Loucy (cell line): Measurements from ENCODE around the gene PPP4R2.

Experiments
- H2AFZ ChIP-seq: fragments of 200-600 bp; sonication (generic); 2 replicates; pipeline ENCODE4 v1.6.0; 2016; ENCODE audit warnings: antibody characterized with exemption, mild to moderate bottlenecking, low read length, moderate library complexity
- H3F3A ChIP-seq: fragments of 200-600 bp; 2 replicates; pipeline ENCODE4 v1.6.0; 2016; ENCODE audit warnings: antibody characterized with exemption, low read depth, mild to moderate bottlenecking
- H3K27me3 ChIP-seq: fragments of 200-600 bp; sonication (generic); 2 replicates; pipeline ENCODE4 v1.6.1; 2014; ENCODE audit warnings: low read length, mild to moderate bottlenecking; ENCODE audit not compliant: insufficient read depth, poor library complexity, severe bottlenecking
- H3K36me3 ChIP-seq: fragments of 200-600 bp; sonication (generic); 2 replicates; pipeline ENCODE4 v1.6.1; 2016; ENCODE audit warnings: low read length; ENCODE audit not compliant: insufficient read depth
- H3K4me1 ChIP-seq: fragments of 200-600 bp; sonication (generic); 2 replicates; pipeline ENCODE4 v1.5.1; 2014; ENCODE audit warnings: low read length, mild to moderate bottlenecking; ENCODE audit not compliant: insufficient read depth, poor library complexity, severe bottlenecking
- H3K4me2 ChIP-seq: fragments of 200-600 bp; sonication (generic); 2 replicates; pipeline ENCODE4 v1.6.0; 2014; ENCODE audit warnings: antibody characterized with exemption, low read length, low read depth, mild to moderate bottlenecking; ENCODE audit not compliant: poor library complexity, severe bottlenecking
- H3K4me3 ChIP-seq: fragments of 200-600 bp; sonication (generic); 2 replicates; pipeline ENCODE4 v1.5.1; 2014; ENCODE audit warnings: low read length, mild to moderate bottlenecking, mixed read lengths; ENCODE audit not compliant: poor library complexity, severe bottlenecking
- H3K79me2 ChIP-seq: fragments of 200-600 bp; sonication (generic); 2 replicates; pipeline ENCODE4 v1.6.1; 2014; ENCODE audit warnings: low read length; ENCODE audit not compliant: insufficient read depth
- H3K9ac ChIP-seq: fragments of 200-600 bp; sonication (generic); 2 replicates; pipeline ENCODE4 v1.6.0; 2014; ENCODE audit warnings: mild to moderate bottlenecking, low read depth, low read length, moderate library complexity; ENCODE audit not compliant: poor library complexity, severe bottlenecking
- H3K9me2 ChIP-seq: fragments of 200-600 bp; sonication (generic); replicated peaks from 2 replicates; pipeline ENCODE4 v1.6.1; 2016; ENCODE audit warnings: low read depth, low read length, mixed read lengths
- H3K9me3 ChIP-seq: fragments of 200-600 bp; sonication (generic); 2 replicates; pipeline ENCODE4 v1.6.1; 2014; ENCODE audit warnings: mild to moderate bottlenecking, antibody characterized with exemption, low read length, low read depth; ENCODE audit not compliant: insufficient read depth
- H4K20me1 ChIP-seq: fragments of 200-600 bp; sonication (generic); 2 replicates; pipeline ENCODE4 v1.6.0; 2014; ENCODE audit warnings: antibody characterized with exemption, low read length, mild to moderate bottlenecking; ENCODE audit not compliant: insufficient read depth, poor library complexity, severe bottlenecking
- EZH2phosphoT487 ChIP-seq: fragments of 200-600 bp; IDR thresholded peaks from 2 replicates; pipeline ENCODE4 v1.6.1; 2018; ENCODE audit warnings: antibody characterized with exemption, mild to moderate bottlenecking, moderate library complexity, borderline replicate concordance
- TF ChIP-seq, protein P1 (sequence below): fragments of 200-600 bp; sonication (generic); conservative IDR thresholded peaks from 2 replicates; pipeline ENCODE4 v1.5.1; 2014; ENCODE audit warnings: mild to moderate bottlenecking, antibody characterized with exemption, low read length

The PPP4R2 gene

DNA sequence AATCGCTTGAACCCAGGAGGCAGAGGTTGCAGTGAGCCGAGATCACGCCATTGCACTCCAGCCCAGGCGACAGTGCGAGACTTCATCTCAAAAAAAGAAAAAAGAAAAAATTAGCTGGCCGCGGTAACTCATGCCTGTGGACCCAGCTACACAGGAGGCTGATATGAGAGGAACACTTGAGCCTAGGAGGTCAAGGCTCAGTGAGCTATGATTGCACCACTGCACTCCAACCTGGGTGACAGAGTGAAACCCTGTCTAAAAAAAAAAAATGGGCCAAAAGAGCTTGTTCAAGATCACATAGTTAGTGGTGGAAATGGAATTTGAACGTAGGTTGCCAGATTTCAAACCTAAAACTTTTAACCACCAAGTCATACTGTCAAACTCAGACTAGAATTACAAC, 46.2 kb upstream of the PPP4R2 start:
- H3K9me3 ChIP-seq, result no peaks in the 10 kb centered on the region
- H3K4me1 ChIP-seq, result no peaks in the 10 kb centered on the region
- H3F3A ChIP-seq, result no peaks in the 10 kb centered on the region
- TF ChIP-seq, protein P1, sequence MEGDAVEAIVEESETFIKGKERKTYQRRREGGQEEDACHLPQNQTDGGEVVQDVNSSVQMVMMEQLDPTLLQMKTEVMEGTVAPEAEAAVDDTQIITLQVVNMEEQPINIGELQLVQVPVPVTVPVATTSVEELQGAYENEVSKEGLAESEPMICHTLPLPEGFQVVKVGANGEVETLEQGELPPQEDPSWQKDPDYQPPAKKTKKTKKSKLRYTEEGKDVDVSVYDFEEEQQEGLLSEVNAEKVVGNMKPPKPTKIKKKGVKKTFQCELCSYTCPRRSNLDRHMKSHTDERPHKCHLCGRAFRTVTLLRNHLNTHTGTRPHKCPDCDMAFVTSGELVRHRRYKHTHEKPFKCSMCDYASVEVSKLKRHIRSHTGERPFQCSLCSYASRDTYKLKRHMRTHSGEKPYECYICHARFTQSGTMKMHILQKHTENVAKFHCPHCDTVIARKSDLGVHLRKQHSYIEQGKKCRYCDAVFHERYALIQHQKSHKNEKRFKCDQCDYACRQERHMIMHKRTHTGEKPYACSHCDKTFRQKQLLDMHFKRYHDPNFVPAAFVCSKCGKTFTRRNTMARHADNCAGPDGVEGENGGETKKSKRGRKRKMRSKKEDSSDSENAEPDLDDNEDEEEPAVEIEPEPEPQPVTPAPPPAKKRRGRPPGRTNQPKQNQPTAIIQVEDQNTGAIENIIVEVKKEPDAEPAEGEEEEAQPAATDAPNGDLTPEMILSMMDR, result no peak
- no peak for TF ChIP-seq EZH2phosphoT487
- H3K79me2 ChIP-seq, result no peaks in the 10 kb centered on the region
- no peak overlapping the region for H2AFZ ChIP-seq
- no peaks in the 10 kb centered on the region for H3K27me3 ChIP-seq
- no peak overlapping the region for H3K9ac ChIP-seq
- H3K9me2 ChIP-seq, result no peaks in the 10 kb centered on the region
- no peaks in the 10 kb centered on the region for H3K36me3 ChIP-seq
- no peak overlapping the region for H3K4me3 ChIP-seq
- H3K4me2 ChIP-seq, result no peak overlapping the region
- H4K20me1 ChIP-seq, result no peaks in the 10 kb centered on the region

GRCh38 chr3:72950801-72951200, 45.8 kb upstream of the PPP4R2 start:
- H3K79me2 ChIP-seq, result no peaks in the 10 kb centered on the region
- no peak overlapping the region for H3K4me2 ChIP-seq
- TF ChIP-seq, protein P1, result no peak
- no peak for TF ChIP-seq EZH2phosphoT487
- no peak overlapping the region for H3K4me3 ChIP-seq
- H3K36me3 ChIP-seq, result no peaks in the 10 kb centered on the region
- H3K4me1 ChIP-seq, result no peaks in the 10 kb centered on the region
- no peak overlapping the region for H3K9ac ChIP-seq
- H4K20me1 ChIP-seq, result no peaks in the 10 kb centered on the region
- no peaks in the 10 kb centered on the region for H3K9me3 ChIP-seq
- no peaks in the 10 kb centered on the region for H3K9me2 ChIP-seq
- no peak overlapping the region for H2AFZ ChIP-seq
- H3F3A ChIP-seq, result no peaks in the 10 kb centered on the region
- H3K27me3 ChIP-seq, result no peaks in the 10 kb centered on the region

- Histone ChIP-seq H3K9me2 (no peaks in the 10 kb centered on the region), H3K79me2 (no peaks in the 10 kb centered on the region), H3K36me3 (no peaks in the 10 kb centered on the region), H3K4me1 (no peaks in the 10 kb centered on the region), H3K4me3 (no peak overlapping the region), H3K9ac (no peak overlapping the region), H3K27me3 (no peaks in the 10 kb centered on the region), H3K9me3 (no peaks in the 10 kb centered on the region), H2AFZ (no peak overlapping the region), H3F3A (no peaks in the 10 kb centered on the region), H4K20me1 (no peaks in the 10 kb centered on the region), H3K4me2 (no peak overlapping the region)
- TF ChIP-seq, protein P1, result no peak
- TF ChIP-seq EZH2phosphoT487, result no peak
These were observed 45.3 kb upstream of the PPP4R2 start for GRCh38 chr3:72951259-72951722.
